HG02973 (cell line): ENCODE measurements around the gene ARHGAP26.

Experiments used
- ATAC-seq: cut with Tn5 transposase; IDR thresholded peaks from one replicate; pipeline ENCODE4 v1.9.1; 2021; ENCODE audit warnings: moderate library complexity; ENCODE audit not compliant: unreplicated experiment

ARHGAP26 gene

GRCh38 chr5:142769793-142770649 lies at the start of gene ARHGAP26:
Gene ARHGAP26, plus strand, starts transcription at chr5:142770377. Its CDS starts 385 bp downstream, at chr5:142770762.
- peak; percentile 99 for ATAC-seq

DNA sequence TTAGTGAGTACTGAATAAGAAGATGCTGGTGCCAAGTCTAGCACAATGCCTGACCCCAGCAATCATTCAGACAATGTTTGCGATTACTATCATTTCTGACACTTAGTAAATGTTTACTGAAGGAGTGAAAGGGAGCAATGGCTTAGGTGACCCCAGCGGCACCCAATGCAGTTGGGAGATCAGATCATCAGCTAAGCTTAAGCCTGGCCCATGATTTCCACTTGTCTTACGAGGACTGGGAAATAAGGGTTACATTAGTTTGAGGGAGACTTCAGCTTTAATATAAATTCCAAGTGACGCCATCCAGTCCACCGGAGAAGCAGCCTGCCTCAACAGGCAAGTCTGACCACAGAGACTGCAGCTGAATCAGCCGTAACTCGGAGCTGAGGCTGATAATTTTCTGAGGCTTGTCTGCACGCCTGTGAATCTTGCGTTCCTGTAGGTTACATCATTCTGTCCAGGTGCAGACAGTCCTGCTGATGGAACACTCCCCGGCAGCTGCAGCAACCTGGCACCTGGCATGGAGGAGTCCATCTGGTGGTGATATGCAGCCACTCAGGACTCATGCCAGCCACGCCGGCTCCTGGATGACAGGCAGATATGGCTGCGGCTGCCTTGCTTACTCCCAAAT lies 49.4 kb upstream of the ARHGAP26 start:
- no peak for ATAC-seq

- no peak for ATAC-seq
Observed at GRCh38 chr5:142722146-142722545, 48.0 kb upstream of the ARHGAP26 start.

- ATAC-seq = no peak
Observed at GRCh38 chr5:142722896-142723295, 47.3 kb upstream of the ARHGAP26 start.

DNA sequence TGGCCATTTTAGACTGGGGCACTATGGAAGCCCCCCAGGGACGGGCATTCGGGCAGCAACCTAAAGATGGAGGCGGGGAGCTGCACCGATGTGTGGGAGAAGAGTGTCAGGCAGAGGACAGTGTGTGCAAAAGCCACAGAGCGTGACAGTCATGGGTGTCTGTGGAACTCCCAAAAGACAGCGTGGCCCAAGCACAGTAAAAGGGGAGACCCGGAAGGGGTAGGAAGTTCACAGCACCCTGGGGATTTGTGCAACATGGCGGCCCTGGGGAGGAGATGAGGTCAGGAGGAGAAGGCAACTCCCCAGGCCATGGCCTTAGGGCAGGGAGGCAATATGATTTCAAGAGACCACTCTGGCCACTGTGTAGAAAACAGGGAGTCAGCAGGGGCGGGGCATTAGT lies 45.4 kb upstream of the ARHGAP26 start:
- ATAC-seq = no peak

DNA sequence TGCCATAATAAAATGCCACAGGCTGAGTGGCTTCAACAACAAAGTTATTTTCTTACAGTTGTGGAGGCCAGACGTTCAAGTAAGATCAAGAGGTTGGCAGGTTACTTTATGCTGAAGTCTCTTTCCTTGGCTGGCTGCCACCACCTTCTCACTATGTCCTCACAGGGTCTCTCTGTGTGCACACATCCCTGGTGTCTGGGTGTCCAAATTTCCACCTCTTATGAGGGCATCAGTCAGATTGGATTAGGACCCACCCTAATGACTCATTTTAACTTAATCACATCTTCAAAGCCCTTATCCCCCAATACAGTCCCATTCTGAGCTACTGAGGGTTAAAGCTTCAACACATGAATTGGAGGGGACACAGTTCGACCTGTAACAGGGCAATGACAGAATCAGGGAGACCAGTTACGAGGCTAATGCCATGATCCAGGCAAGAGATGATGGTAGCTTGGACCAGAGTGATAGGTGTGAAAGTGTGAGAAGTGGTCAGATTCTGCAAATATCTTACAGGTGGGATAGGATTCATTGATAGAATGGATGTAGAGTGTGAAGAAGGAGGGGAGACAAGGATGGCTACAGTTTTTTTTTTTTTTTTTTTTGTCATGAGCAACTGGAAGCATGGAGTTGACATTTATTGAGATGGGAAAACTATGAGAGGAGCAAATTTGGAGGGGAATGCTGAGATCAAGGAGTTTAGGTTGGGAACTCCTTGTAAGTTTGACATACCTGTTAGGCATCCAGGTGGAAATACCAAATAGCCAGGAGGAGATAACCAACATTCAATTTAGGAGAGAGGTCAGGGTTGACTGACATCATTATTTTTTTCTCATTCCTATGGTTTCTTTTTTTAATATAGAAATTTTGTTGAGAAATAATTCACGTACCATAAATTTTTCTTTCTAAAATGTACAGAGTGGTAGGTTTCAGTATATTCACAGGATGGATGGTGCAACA lies 44.7 kb upstream of the ARHGAP26 start:
- no peak for ATAC-seq

DNA sequence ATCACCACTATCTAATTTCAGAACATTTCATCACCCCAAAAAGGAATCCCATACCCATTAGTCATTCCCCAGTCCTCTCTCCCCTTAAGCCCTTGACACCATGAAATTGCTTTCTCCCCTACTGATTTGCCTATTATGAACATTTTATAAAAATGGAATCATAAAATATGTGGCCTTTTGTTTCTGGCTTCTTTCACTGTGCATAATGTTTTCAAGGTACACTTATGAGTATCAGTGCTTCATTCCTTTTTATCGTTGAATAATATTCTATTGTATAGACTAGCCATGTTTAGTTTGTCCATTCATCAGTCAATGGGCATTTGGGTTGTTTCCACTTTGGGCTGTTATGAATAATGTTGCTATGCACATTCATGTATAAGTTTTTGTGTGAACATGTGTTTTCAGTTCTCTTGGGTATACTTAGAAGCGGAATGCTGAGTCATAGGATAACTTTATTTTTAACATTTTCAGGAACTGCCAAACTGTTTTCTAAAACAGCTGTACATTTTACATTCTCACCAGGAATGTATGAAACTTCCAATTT lies 43.9 kb upstream of the ARHGAP26 start:
- ATAC-seq = no peak

DNA sequence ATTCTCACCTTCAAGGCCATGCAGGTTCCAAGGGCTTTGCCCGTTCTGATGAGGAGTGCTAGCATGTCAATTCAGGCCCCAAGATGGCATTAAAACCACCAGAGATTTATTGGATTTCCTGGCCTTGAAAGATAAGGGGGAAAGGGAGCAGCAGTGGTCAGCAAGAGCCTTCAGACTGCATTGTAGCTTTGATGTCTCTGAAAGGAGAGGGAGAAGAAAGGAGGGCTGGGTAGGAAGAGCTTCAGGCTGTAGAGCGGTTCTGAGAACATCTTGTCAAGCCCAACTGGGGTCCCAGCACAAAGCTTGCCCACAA lies 42.5 kb upstream of the ARHGAP26 start:
- ATAC-seq = no peak

GRCh38 chr5:142735323-142736246 lies 34.6 kb upstream of the ARHGAP26 start:
- ATAC-seq = no peak

- ATAC-seq = no peak
Observed at GRCh38 chr5:142736247-142736632, 33.9 kb upstream of the ARHGAP26 start.

DNA sequence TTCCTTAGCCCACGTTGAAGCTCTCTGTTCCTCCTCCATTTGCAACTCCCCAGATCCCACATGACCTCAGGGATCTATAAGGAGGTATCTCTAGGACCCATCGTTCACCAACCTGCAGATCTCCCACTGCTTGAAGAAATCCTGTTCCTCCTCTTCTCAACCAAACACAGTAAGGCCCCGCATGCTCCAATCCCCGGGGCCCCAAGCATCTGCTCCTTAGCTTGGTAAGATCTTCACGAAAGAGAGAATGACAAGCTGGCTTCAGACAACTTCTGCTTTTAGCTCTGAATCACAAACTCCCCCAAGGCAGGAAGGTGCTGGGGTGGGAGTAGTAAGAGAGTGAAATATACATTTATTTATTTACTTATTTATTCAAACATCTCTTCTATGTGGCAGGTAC lies 33.0 kb upstream of the ARHGAP26 start:
- ATAC-seq = no peak

DNA sequence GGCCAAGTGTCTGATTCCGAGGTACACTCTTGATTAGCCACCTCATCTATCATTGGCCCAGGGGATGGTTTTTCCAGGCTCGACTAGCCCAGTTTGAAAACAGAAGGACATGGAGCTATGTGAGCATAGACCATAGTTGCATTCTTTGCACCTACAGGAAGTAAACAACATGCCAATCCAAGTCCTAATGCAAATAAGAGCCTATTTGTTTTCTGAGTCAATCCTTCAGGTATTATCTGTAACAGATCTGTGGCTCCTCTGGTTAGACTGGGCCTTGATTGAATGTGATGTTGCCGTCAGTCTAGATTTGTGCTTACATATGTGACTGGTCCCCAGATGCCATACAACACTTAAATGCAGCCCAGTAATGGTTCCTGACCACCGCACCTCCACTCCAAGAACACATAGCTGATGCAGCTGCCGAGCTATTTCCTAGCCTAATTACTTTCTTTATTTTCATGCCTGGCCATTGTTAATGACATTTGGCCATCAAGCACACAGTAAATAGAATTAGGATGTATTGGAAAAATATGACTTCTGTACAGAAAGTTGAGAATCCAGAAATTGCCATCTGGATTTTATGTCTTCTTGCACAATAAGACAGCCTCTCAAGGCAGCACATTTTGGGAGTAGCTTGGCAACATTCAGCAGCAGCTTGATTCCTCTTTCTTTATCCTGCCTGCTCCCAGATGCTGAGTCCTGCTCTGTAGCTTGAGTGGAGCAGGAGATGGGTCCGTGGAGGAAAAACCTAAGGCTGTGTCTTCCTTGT lies 29.5 kb upstream of the ARHGAP26 start:
- no peak for ATAC-seq

GRCh38 chr5:142743592-142744441 lies 26.4 kb upstream of the ARHGAP26 start:
- no peak for ATAC-seq

GRCh38 chr5:142745268-142745667 lies 24.9 kb upstream of the ARHGAP26 start:
- ATAC-seq = no peak

DNA sequence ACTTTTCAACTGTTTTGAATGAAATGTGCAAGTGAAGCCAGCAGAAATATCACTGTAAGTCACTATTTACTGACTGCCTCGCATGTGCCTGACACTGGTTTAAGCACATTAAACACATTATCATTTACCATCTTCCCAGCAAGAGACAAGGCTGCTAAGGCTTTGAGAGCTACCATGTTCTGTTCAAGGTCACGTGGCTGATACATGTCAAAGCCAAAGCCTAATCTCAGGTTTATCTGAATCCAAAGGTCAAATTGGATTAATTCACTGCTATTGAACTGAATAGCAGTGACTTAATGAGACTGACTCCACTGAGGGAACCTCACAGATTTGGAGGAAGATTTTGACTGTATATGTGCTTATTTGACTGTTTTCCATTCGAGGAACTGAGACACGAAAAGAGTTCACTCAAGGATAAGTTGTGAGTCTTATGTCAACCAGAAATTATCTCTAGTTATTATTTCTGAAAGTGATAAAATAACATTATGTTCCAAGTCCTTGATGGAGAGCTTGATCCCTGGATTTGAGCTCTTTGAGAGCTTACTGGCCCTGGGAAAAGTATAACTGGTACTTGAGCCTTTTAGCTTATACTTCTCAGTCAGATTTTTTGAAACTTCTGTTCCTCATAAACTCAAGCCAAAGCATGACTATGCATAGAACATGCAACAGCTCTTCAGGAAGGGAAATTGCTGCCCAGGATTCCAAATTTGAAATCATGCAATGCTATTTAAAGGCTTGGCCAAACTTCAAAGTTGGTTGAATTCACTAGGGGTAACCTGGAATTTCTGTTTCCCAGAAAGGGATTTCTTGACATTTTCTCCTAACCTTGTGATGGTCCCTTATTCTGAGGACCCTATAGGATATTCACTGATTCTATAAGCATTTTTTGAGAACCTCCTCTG lies 23.4 kb upstream of the ARHGAP26 start:
- no peak for ATAC-seq

DNA sequence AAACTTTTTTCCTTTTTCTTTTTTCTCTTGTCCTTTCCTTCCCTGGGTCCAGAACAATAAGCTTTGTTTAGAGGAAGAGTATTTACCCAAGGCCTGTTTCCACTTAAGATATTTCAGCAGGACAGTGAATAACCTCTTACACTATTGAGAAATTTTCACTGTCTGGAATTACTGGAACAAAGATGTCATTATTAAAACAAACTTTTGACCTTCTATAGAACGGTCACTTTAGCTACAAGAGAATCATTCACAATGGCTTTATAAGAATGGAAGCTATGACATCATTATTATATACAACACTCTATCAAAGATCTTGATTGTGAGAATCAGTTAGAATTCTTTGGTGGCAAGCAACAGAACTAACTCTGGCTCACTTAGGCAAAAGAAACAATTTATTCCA lies 22.0 kb upstream of the ARHGAP26 start:
- ATAC-seq = no peak

- ATAC-seq = no peak
Observed at GRCh38 chr5:142748568-142749249, 21.5 kb upstream of the ARHGAP26 start.
